ENCODE results near the gene FUZ.

DNA sequence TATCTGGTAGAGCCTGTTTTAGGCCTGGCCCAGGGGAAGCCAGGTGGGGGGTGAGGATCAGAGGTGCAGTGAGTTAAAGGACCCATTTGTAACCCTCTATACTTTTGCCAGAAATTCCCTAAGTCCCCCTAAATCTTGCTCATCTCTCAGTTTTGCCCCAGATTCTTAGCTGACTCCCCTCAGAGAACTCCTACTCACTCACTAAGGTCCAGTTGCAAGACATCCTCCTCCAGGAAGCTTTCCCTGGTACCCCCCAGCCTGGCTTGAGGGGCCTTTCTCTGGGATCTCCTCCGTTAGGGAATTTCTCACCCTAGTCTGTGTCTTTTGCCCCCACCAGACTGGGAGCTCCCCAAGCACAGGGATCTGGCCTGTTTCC lies 51.9 kb downstream of the FUZ start:
- TF ChIP-seq, protein P1, sequence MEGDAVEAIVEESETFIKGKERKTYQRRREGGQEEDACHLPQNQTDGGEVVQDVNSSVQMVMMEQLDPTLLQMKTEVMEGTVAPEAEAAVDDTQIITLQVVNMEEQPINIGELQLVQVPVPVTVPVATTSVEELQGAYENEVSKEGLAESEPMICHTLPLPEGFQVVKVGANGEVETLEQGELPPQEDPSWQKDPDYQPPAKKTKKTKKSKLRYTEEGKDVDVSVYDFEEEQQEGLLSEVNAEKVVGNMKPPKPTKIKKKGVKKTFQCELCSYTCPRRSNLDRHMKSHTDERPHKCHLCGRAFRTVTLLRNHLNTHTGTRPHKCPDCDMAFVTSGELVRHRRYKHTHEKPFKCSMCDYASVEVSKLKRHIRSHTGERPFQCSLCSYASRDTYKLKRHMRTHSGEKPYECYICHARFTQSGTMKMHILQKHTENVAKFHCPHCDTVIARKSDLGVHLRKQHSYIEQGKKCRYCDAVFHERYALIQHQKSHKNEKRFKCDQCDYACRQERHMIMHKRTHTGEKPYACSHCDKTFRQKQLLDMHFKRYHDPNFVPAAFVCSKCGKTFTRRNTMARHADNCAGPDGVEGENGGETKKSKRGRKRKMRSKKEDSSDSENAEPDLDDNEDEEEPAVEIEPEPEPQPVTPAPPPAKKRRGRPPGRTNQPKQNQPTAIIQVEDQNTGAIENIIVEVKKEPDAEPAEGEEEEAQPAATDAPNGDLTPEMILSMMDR (IDR thresholded peaks at IDR 0.05), result no peak
- no peak for TF ChIP-seq POLR2A (IDR thresholded peaks at IDR 0.05)
